ENCODE data around the gene CDC42BPB. TPM values are rescaled to one million over a fixed set of nuclear protein-coding genes. Genes with fewer than 3 reads are reported as not detected.

CDC42BPB gene
- polyA plus RNA-seq, 1 of the 3 experiments (the other 2 are of a cell fraction): 61.6 TPM

GRCh38 chr14:102928412-102929240 lies 128.7 kb downstream of the CDC42BPB start:
- H4K20me1 ChIP-seq (ENCODE audit: insufficient read depth): peaks cover 6% of the 10 kb centered on the region; the same call in 1 of the 2 replicates
- no peak for TF ChIP-seq NFIC (IDR thresholded peaks at IDR 0.05; ENCODE audit: borderline replicate concordance)
- TF ChIP-seq CHD2 (IDR thresholded peaks at IDR 0.05; ENCODE audit: low read length, partially characterized antibody): no peak
- no peak for TF ChIP-seq IRF3 (IDR thresholded peaks at IDR 0.05; ENCODE audit: low read depth, low read length)
- TF ChIP-seq MXI1 (IDR thresholded peaks at IDR 0.05; ENCODE audit: low read depth, low read length): no peak
- TF ChIP-seq POLR2AphosphoS5 (IDR thresholded peaks at IDR 0.05; ENCODE audit: low read depth, low read length): no peak
- TF ChIP-seq REST (IDR thresholded peaks at IDR 0.05; ENCODE audit: low read depth, low read length): no peak
- TF ChIP-seq SMC3 (IDR thresholded peaks at IDR 0.05; ENCODE audit: low read depth, low read length): no peak
- no peak for TF ChIP-seq NRF1 (IDR thresholded peaks at IDR 0.05; ENCODE audit: low read depth, low read length)
- no peak for TF ChIP-seq TCF12 (IDR thresholded peaks at IDR 0.05)
- TF ChIP-seq MEF2A (IDR thresholded peaks at IDR 0.05; ENCODE audit: borderline replicate concordance, low read depth): no peak
- no peak for TF ChIP-seq JUND (IDR thresholded peaks at IDR 0.05)
- TF ChIP-seq EP300 (IDR thresholded peaks at IDR 0.05; ENCODE audit: borderline replicate concordance in 1 of 2, low read depth in 1 of 2, low read length in 1 of 2): no peak
- no peak overlapping the region for H2AFZ ChIP-seq (ENCODE audit: low read depth)
- H3K9me3 ChIP-seq: no peaks in the 10 kb centered on the region
- H3K36me3 ChIP-seq (replicated peaks in 1 of 2; ENCODE audit: control insufficient read depth in 1 of 2, insufficient read depth in 2 of 2, low read length in 1 of 2): peaks cover 7 to 16% of the 10 kb centered on the region in 2 experiments
- peaks cover 5% of the 10 kb centered on the region; the same call in 1 of the 2 replicates for H3K27me3 ChIP-seq (ENCODE audit: insufficient read depth)
- H3K27ac ChIP-seq (ENCODE audit: low read depth in 2 of 2, low read length in 1 of 2): no peak overlapping the region
- no peaks in the 10 kb centered on the region for H3K79me2 ChIP-seq (ENCODE audit: insufficient read depth)
- 74% methylated on average over 75 of the region's 94 CpGs for WGBS (ENCODE audit: low lambda C conversion rate)
- H3K4me1 ChIP-seq (ENCODE audit: control insufficient read depth in 1 of 2, insufficient read depth in 2 of 2, low read depth in 1 of 2, low read length in 1 of 2): peaks cover 0 to 8% of the 10 kb centered on the region in 2 experiments; a peak in 1 of 4 replicates
- DNase-seq: no peak
- ChIA-PET CTCF (interaction anchor here (0.6 kb wide), 1 partner anchor 268 kb away, joined by 3 read pairs; no protein-coding TSS in a partner anchor), POLR2A (no interaction called here)
- H3F3A ChIP-seq (replicated peaks; ENCODE audit: insufficient read depth): no peaks in the 10 kb centered on the region
- no peak overlapping the region for H3K4me2 ChIP-seq
- no peak overlapping the region for H3K4me3 ChIP-seq (ENCODE audit: low read depth in 2 of 2, low read length in 1 of 2)
- H3K9ac ChIP-seq: no peak overlapping the region
- no peaks in the 10 kb centered on the region for H3K9me2 ChIP-seq
